BE2C (cell line): ENCODE measurements around the gene OR2M5.

Experiments
- DNase-seq: peaks from one replicate; pipeline ENCODE4 v3.0.0-alpha.2; 2020
- H3K27me3 ChIP-seq: fragments of 250-450 bp; sonication (Bioruptor Pico); 2 replicates; pipeline ENCODE4 v1.5.1; 2020; ENCODE audit warnings: mild to moderate bottlenecking
- H3K36me3 ChIP-seq: fragments of 250-450 bp; sonication (Bioruptor Pico); 2 replicates; pipeline ENCODE4 v1.5.1; 2020; ENCODE audit warnings: mild to moderate bottlenecking
- H3K4me1 ChIP-seq: fragments of 250-450 bp; sonication (Bioruptor Pico); 2 replicates; pipeline ENCODE4 v1.5.1; 2020
- H3K4me3 ChIP-seq: 2 replicates; pipeline ENCODE4 v1.5.1; 2011; ENCODE audit warnings: low read depth, low read length
- H3K9me3 ChIP-seq: fragments of 250-450 bp; sonication (Bioruptor Pico); 2 replicates; pipeline ENCODE4 v1.5.1; 2020
- TF ChIP-seq, protein P1 (sequence below): IDR thresholded peaks from 2 replicates; pipeline ENCODE4 v1.5.1; 2012; ENCODE audit warnings: mild to moderate bottlenecking, low read depth, low read length

Gene OR2M5

GRCh38 chr1:248136811-248137210 is 8.1 kb upstream of the OR2M5 start:
- no peaks in the 10 kb centered on the region for H3K4me1 ChIP-seq
- no peaks in the 10 kb centered on the region for H3K36me3 ChIP-seq
- no peaks in the 10 kb centered on the region for H3K27me3 ChIP-seq
- no peak for DNase-seq
- no peaks in the 10 kb centered on the region; the same call in 1 of the 2 replicates for H3K9me3 ChIP-seq
- TF ChIP-seq, protein P1, sequence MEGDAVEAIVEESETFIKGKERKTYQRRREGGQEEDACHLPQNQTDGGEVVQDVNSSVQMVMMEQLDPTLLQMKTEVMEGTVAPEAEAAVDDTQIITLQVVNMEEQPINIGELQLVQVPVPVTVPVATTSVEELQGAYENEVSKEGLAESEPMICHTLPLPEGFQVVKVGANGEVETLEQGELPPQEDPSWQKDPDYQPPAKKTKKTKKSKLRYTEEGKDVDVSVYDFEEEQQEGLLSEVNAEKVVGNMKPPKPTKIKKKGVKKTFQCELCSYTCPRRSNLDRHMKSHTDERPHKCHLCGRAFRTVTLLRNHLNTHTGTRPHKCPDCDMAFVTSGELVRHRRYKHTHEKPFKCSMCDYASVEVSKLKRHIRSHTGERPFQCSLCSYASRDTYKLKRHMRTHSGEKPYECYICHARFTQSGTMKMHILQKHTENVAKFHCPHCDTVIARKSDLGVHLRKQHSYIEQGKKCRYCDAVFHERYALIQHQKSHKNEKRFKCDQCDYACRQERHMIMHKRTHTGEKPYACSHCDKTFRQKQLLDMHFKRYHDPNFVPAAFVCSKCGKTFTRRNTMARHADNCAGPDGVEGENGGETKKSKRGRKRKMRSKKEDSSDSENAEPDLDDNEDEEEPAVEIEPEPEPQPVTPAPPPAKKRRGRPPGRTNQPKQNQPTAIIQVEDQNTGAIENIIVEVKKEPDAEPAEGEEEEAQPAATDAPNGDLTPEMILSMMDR = no peak
- no peak overlapping the region for H3K4me3 ChIP-seq

DNA sequence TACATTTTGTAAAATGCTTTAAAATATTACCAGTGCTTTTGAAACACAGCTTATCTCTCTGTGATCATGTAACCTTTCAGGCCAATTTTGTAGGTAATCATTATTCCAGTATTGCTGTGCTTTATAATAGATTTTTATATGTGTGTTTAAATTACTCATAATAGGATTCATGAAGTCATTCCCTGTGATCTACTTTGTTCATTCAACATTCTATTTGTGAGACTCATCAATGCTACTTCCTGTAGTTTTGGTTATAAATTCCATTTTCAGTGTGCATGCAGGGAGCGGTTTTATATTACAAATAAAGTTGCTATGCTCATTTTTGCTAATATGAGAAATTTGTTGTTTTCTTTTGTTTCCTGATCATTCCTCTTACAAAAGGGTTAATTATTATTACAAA is 4.1 kb upstream of the OR2M5 start:
- no peaks in the 10 kb centered on the region for H3K27me3 ChIP-seq
- no peak for DNase-seq
- H3K9me3 ChIP-seq = no peaks in the 10 kb centered on the region
- TF ChIP-seq, protein P1 = no peak
- no peaks in the 10 kb centered on the region for H3K36me3 ChIP-seq
- no peak overlapping the region for H3K4me3 ChIP-seq
- H3K4me1 ChIP-seq = no peaks in the 10 kb centered on the region

GRCh38 chr1:248143311-248143710 is 1.6 kb upstream of the OR2M5 start:
- no peaks in the 10 kb centered on the region for H3K4me1 ChIP-seq
- TF ChIP-seq, protein P1 = no peak
- H3K36me3 ChIP-seq = no peaks in the 10 kb centered on the region
- no peak for DNase-seq
- H3K9me3 ChIP-seq = no peaks in the 10 kb centered on the region
- H3K4me3 ChIP-seq = no peak overlapping the region
- H3K27me3 ChIP-seq = no peaks in the 10 kb centered on the region

DNA sequence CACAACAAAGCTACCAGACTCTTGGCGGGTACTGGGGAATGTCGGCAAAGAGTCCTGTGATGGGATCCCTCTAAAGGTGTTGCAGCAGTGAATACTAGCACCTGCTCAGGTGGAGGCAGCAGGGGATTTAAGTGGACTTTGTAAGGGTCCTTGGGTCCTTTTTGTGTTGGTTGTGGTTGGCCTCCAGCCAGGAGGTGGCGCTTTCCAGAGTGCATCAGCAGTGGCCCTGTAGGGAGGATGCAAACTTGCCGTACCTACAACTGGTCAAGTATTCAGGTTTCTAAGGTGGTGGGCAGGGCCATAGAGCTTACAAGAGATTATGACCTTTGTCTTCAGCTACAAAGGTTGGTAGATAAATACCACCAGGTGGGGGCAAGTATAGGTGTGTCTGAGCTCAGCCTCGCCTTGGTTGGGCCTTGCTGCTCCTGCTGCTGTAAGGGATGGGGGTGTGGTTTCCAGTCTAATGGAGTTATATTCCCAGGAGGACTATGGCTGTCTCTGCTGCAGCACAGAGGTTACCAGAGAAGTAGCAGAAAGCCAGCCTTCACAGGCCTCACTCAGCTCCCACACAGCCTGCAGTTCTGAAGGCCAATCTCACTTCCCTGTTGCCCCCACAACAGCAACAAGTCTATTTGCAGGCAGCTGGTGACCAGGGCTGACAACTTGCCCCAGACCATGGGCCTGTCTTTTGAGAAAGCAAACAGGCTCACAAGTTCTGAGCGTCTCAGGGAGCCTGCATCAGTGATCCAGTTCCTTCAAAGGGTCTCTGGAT is 7.3 kb downstream of the OR2M5 start:
- no peak for DNase-seq
- no peaks in the 10 kb centered on the region for H3K36me3 ChIP-seq
- TF ChIP-seq, protein P1 = no peak
- H3K4me3 ChIP-seq = no peak overlapping the region
- no peaks in the 10 kb centered on the region for H3K4me1 ChIP-seq
- H3K9me3 ChIP-seq = no peaks in the 10 kb centered on the region; the same call in none of the 2 replicates
- no peaks in the 10 kb centered on the region for H3K27me3 ChIP-seq

DNA sequence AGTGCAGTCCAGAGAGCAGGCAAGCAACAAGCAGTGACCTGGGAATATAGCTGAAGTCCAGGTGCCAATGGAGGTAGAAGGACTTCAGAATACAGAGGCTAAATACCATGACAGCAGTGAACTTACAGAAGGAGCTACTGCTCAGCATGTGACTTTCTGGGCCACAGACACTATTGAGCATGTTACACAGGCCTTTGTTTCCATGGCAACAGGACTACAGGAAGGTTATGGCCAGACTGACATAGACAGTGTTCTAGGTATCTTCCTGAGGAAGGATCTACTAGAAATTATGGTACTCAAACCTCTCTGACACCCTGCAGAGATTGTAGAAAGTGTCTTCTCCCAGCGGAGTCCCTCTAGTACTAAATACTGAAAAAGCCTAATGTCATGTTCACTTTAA is 11.0 kb downstream of the OR2M5 start:
- no peak overlapping the region for H3K4me3 ChIP-seq
- H3K9me3 ChIP-seq = no peaks in the 10 kb centered on the region; the same call in none of the 2 replicates
- H3K27me3 ChIP-seq = no peaks in the 10 kb centered on the region
- TF ChIP-seq, protein P1 = no peak
- no peaks in the 10 kb centered on the region for H3K4me1 ChIP-seq
- H3K36me3 ChIP-seq = no peaks in the 10 kb centered on the region
- no peak for DNase-seq

GRCh38 chr1:248158758-248159157 is 13.8 kb downstream of the OR2M5 start:
- no peaks in the 10 kb centered on the region for H3K36me3 ChIP-seq
- H3K9me3 ChIP-seq = no peaks in the 10 kb centered on the region; the same call in none of the 2 replicates
- no peaks in the 10 kb centered on the region for H3K27me3 ChIP-seq
- no peak overlapping the region for H3K4me3 ChIP-seq
- no peak for DNase-seq
- TF ChIP-seq, protein P1 = no peak
- no peaks in the 10 kb centered on the region for H3K4me1 ChIP-seq
